Fibroblast of mammary gland (primary cell): ENCODE measurements around the gene FSIP1.

Source experiments
- DNase-seq: peaks from one replicate; pipeline ENCODE4 v3.0.0-alpha.2; 2010; ENCODE audit warnings: low read depth
- H3K4me3 ChIP-seq: 2 replicates; pipeline ENCODE4 v1.5.1; 2011; ENCODE audit warnings: low read depth, mild to moderate bottlenecking, low read length, moderate library complexity; ENCODE audit not compliant: control insufficient read depth
- TF ChIP-seq, protein P1 (sequence below): conservative IDR thresholded peaks from 2 replicates; pipeline ENCODE4 v1.5.1; 2011; ENCODE audit warnings: low read depth, low read length, inconsistent platforms; ENCODE audit not compliant: control insufficient read depth, insufficient read depth

Gene FSIP1

DNA sequence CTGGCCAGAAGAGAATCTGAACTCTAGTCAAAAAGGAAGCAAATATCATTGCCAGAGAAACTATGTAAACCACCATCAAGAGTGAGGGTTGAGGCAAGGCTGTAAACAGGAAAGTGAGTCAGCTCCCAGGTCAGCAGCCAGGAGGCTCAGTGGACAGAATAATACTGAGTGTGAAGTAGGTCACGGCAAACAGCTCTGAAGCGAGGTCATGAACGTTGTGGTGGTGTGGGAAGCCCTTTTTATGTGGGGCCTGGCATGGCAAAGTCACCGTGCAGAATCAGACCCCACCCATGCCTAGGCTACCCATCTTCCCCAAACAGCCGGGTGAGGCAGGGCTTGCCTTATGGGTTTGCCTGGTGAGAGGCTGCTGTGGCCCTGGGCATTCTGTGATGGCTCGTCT lies 157.8 kb downstream of the FSIP1 start:
- peak; percentile 93 for DNase-seq
- TF ChIP-seq, protein P1, sequence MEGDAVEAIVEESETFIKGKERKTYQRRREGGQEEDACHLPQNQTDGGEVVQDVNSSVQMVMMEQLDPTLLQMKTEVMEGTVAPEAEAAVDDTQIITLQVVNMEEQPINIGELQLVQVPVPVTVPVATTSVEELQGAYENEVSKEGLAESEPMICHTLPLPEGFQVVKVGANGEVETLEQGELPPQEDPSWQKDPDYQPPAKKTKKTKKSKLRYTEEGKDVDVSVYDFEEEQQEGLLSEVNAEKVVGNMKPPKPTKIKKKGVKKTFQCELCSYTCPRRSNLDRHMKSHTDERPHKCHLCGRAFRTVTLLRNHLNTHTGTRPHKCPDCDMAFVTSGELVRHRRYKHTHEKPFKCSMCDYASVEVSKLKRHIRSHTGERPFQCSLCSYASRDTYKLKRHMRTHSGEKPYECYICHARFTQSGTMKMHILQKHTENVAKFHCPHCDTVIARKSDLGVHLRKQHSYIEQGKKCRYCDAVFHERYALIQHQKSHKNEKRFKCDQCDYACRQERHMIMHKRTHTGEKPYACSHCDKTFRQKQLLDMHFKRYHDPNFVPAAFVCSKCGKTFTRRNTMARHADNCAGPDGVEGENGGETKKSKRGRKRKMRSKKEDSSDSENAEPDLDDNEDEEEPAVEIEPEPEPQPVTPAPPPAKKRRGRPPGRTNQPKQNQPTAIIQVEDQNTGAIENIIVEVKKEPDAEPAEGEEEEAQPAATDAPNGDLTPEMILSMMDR: no peak
- no peak overlapping the region for H3K4me3 ChIP-seq

- H3K4me3 ChIP-seq: no peak overlapping the region
- no peak for DNase-seq
- TF ChIP-seq, protein P1: no peak
Observed at GRCh38 chr15:39623529-39623931, 159.1 kb downstream of the FSIP1 start.

DNA sequence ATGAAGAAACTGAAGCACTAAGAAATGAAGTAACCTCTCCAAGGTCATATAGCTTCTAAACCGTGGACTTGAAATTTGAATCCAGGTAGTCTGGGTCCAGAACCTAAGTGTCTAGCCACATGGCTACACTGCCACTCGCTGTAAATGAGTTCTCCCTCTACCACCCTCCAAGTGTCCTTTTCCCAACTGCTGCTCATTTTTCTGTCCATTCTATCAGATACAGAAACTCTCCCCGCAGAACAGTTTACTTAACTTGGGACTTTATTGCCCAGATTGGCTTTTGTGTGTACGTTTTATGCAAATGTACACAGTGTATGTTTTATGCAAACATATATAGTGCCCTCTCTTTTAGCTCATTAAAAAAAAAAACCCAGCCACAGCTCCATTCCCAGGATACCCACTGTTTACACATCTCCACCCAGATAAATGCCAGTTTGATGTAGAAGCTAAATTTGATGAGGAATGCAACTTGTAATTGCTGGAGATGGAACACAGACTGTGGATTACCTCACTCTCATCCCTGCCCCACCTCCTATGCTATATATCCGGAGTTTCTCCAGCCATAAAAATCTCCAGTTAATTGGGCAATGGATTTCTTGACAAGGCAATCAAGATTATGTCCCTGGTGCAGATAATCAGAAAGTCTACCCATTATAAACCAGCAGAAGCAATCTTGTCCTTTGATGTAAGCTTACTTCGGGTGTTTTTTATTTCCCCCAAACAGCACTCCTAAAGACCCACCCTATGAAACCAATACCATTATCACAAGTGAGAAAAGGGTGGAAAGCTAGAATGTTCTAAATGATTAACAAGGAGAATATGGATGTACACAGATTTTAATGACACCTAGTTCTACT lies 159.8 kb downstream of the FSIP1 start:
- no peak overlapping the region for H3K4me3 ChIP-seq
- DNase-seq: no peak
- TF ChIP-seq, protein P1: no peak

DNA sequence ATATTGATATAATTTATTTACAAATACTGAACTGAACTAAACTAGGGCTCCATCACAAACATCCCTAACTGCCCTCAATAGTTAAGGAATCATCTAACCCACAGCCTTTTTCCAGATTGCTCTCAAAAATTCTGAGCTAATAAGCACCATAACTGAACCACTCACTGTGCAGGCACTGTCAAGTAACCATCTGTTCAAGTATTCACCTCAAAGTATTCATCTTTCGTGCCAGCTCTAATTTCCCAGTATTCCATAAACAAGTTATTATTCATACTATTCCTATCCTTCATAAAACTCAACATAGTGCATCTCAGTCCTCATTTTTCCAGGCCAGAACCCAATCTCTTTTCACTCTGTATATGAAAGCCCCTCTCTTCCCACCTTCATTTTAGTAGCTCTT lies 160.7 kb downstream of the FSIP1 start:
- TF ChIP-seq, protein P1: no peak
- H3K4me3 ChIP-seq: no peak overlapping the region
- DNase-seq: no peak

- TF ChIP-seq, protein P1: no peak
- no peak overlapping the region for H3K4me3 ChIP-seq
- peak; percentile 22 for DNase-seq
Observed at GRCh38 chr15:39621210-39621609, 161.4 kb downstream of the FSIP1 start.

- TF ChIP-seq, protein P1: no peak
- no peak for DNase-seq
- no peak overlapping the region for H3K4me3 ChIP-seq
Observed at GRCh38 chr15:39618063-39618823, 164.4 kb downstream of the FSIP1 start.
